ENCODE measurements around the gene TRIM59.

The TRIM59 gene

GRCh38 chr3:160446522-160447056 is 3.0 kb downstream of the TRIM59 start:
- Histone ChIP-seq H3K27ac (ENCODE audit: low read depth, low read length) (no peak overlapping the region), H3K4me1 (ENCODE audit: control insufficient read depth in 5 of 5, insufficient read depth in 5 of 5, low read length in 5 of 5) (peaks cover 0 to 16% (median 13%) of the 10 kb centered on the region in 5 donors), H3K36me3 (ENCODE audit: control insufficient read depth in 5 of 5, insufficient read depth in 5 of 5, low read length in 5 of 5) (no peaks in the 10 kb centered on the region), H3K4me3 (ENCODE audit: low read depth in 1 of 5, low read length in 5 of 5) (no peak overlapping the region), H3K27me3 (ENCODE audit: control insufficient read depth in 5 of 5, insufficient read depth in 4 of 5, low read length in 5 of 5) (peaks cover 6 to 19% (median 14%) of the 10 kb centered on the region in 5 donors), H3K9me3 (ENCODE audit: control insufficient read depth in 5 of 5, low read length in 5 of 5) (peaks cover 0 to 7% (median 0%) of the 10 kb centered on the region in 5 donors), H3K9ac (ENCODE audit: low read length in 5 of 5) (no peak overlapping the region)

DNA sequence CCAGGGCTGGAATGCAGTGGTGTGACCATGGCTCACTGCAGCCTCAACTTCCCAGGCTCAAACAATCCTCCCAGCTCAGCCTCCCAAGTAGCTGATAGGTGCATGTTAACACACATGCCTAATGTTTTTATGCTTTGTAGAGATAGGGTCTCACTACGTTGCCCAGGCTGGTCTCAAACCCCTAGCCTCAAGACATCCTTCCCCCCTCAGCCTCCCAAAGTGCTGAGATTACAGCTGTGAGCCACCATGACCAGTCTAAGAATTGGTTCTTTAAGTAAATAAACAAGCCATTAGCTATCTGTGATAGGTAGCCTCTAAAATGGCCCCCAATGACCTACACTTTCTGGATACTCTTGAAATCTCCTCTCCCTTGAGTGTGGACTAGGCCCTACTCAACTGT is 3.7 kb downstream of the TRIM59 start:
- H3K9ac ChIP-seq (ENCODE audit: low read length in 5 of 5): no peak overlapping the region
- peaks cover 0 to 16% (median 13%) of the 10 kb centered on the region in 5 donors for H3K4me1 ChIP-seq (ENCODE audit: control insufficient read depth in 5 of 5, insufficient read depth in 5 of 5, low read length in 5 of 5)
- peaks cover 6 to 19% (median 14%) of the 10 kb centered on the region in 5 donors for H3K27me3 ChIP-seq (ENCODE audit: control insufficient read depth in 5 of 5, insufficient read depth in 4 of 5, low read length in 5 of 5)
- H3K36me3 ChIP-seq (ENCODE audit: control insufficient read depth in 5 of 5, insufficient read depth in 5 of 5, low read length in 5 of 5): no peaks in the 10 kb centered on the region
- H3K4me3 ChIP-seq (ENCODE audit: low read depth in 1 of 5, low read length in 5 of 5): no peak overlapping the region
- H3K27ac ChIP-seq (ENCODE audit: low read depth, low read length): no peak overlapping the region
- peaks cover 0 to 7% (median 0%) of the 10 kb centered on the region in 5 donors for H3K9me3 ChIP-seq (ENCODE audit: control insufficient read depth in 5 of 5, low read length in 5 of 5)

- no peaks in the 10 kb centered on the region for H3K36me3 ChIP-seq (ENCODE audit: control insufficient read depth in 5 of 5, insufficient read depth in 5 of 5, low read length in 5 of 5)
- H3K9me3 ChIP-seq (ENCODE audit: control insufficient read depth in 5 of 5, low read length in 5 of 5): peaks cover 0 to 3% (median 0%) of the 10 kb centered on the region in 5 donors
- H3K27me3 ChIP-seq (ENCODE audit: control insufficient read depth in 5 of 5, insufficient read depth in 4 of 5, low read length in 5 of 5): peaks cover 1 to 7% (median 6%) of the 10 kb centered on the region in 5 donors
- H3K27ac ChIP-seq (ENCODE audit: low read depth, low read length): no peak overlapping the region
- H3K4me1 ChIP-seq (ENCODE audit: control insufficient read depth in 5 of 5, insufficient read depth in 5 of 5, low read length in 5 of 5): peaks cover 0 to 6% (median 4%) of the 10 kb centered on the region in 5 donors
- H3K4me3 ChIP-seq (ENCODE audit: low read depth in 1 of 5, low read length in 5 of 5): no peak overlapping the region
- H3K9ac ChIP-seq (ENCODE audit: low read length in 5 of 5): no peak overlapping the region
Observed at GRCh38 chr3:160444411-160444810, 5.2 kb downstream of the TRIM59 start.

DNA sequence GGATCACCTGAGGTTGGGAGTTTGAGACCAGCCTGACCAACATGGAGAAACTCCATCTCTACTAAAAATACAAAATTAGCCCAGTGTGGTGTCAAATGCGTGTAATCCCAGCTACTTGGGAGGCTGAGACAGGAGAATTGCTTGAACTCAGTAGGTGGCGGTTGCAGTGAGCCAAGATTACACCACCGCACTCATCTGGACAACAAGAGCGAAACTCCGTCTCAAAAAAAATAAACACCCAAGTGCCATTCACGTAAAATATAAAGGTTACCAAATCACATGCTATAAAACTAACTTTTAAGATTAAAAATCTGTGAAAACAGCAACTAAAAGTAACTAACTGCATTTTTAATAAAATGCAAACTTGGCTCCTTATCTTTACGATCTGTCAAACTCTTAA is 8.9 kb downstream of the TRIM59 start:
- Histone ChIP-seq H3K4me3 (ENCODE audit: low read depth in 1 of 5, low read length in 5 of 5) (no peak overlapping the region), H3K9ac (ENCODE audit: low read length in 5 of 5) (no peak overlapping the region), H3K36me3 (ENCODE audit: control insufficient read depth in 5 of 5, insufficient read depth in 5 of 5, low read length in 5 of 5) (no peaks in the 10 kb centered on the region), H3K27ac (ENCODE audit: low read depth, low read length) (no peak overlapping the region), H3K4me1 (ENCODE audit: control insufficient read depth in 5 of 5, insufficient read depth in 5 of 5, low read length in 5 of 5) (no peaks in the 10 kb centered on the region), H3K27me3 (ENCODE audit: control insufficient read depth in 5 of 5, insufficient read depth in 4 of 5, low read length in 5 of 5) (no peaks in the 10 kb centered on the region), H3K9me3 (ENCODE audit: control insufficient read depth in 5 of 5, low read length in 5 of 5) (no peaks in the 10 kb centered on the region)

GRCh38 chr3:160437083-160437455 is 12.5 kb downstream of the TRIM59 start:
- Histone ChIP-seq H3K4me3 (ENCODE audit: low read depth in 1 of 5, low read length in 5 of 5) (no peak overlapping the region), H3K27ac (ENCODE audit: low read depth, low read length) (no peak overlapping the region), H3K36me3 (ENCODE audit: control insufficient read depth in 5 of 5, insufficient read depth in 5 of 5, low read length in 5 of 5) (peaks cover 16 to 23% (median 20%) of the 10 kb centered on the region in 5 donors), H3K4me1 (ENCODE audit: control insufficient read depth in 5 of 5, insufficient read depth in 5 of 5, low read length in 5 of 5) (no peaks in the 10 kb centered on the region), H3K9me3 (ENCODE audit: control insufficient read depth in 5 of 5, low read length in 5 of 5) (no peaks in the 10 kb centered on the region), H3K9ac (ENCODE audit: low read length in 5 of 5) (no peak overlapping the region), H3K27me3 (ENCODE audit: control insufficient read depth in 5 of 5, insufficient read depth in 4 of 5, low read length in 5 of 5) (no peaks in the 10 kb centered on the region)

DNA sequence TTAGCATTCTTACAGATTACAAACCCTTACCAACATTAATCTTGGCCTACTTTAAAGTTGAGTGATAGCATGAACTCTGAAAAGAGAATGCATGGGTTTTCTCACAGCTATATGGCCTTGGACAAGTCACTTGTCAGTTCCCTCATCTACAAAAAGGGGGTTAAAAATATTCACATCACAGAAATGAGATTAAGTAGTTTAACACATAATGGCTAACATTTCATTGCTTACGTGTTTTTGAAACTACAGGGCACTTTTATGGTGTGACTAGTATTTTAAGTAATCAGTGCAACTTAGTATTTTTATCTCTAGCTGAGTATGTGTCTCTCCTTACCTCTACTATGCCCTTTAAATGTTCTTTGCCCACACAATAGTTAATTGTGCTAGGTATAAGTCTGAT is 13.8 kb downstream of the TRIM59 start:
- no peak overlapping the region for H3K4me3 ChIP-seq (ENCODE audit: low read depth in 1 of 5, low read length in 5 of 5)
- no peaks in the 10 kb centered on the region for H3K9me3 ChIP-seq (ENCODE audit: control insufficient read depth in 5 of 5, low read length in 5 of 5)
- H3K36me3 ChIP-seq (ENCODE audit: control insufficient read depth in 5 of 5, insufficient read depth in 5 of 5, low read length in 5 of 5): peaks cover 28 to 36% (median 29%) of the 10 kb centered on the region in 5 donors
- no peak overlapping the region for H3K27ac ChIP-seq (ENCODE audit: low read depth, low read length)
- H3K9ac ChIP-seq (ENCODE audit: low read length in 5 of 5): no peak overlapping the region
- no peaks in the 10 kb centered on the region for H3K4me1 ChIP-seq (ENCODE audit: control insufficient read depth in 5 of 5, insufficient read depth in 5 of 5, low read length in 5 of 5)
- no peaks in the 10 kb centered on the region for H3K27me3 ChIP-seq (ENCODE audit: control insufficient read depth in 5 of 5, insufficient read depth in 4 of 5, low read length in 5 of 5)

- H3K36me3 ChIP-seq (ENCODE audit: control insufficient read depth in 5 of 5, insufficient read depth in 5 of 5, low read length in 5 of 5): peaks cover 28 to 41% (median 34%) of the 10 kb centered on the region in 5 donors
Observed at GRCh38 chr3:160435095-160435494, 14.5 kb downstream of the TRIM59 start.

GRCh38 chr3:160434071-160434470 is 15.5 kb downstream of the TRIM59 start:
- peaks cover 33 to 44% (median 35%) of the 10 kb centered on the region in 5 donors for H3K36me3 ChIP-seq (ENCODE audit: control insufficient read depth in 5 of 5, insufficient read depth in 5 of 5, low read length in 5 of 5)
- H3K27ac ChIP-seq (ENCODE audit: low read depth, low read length): no peak overlapping the region

More at GRCh38 chr3:160435095-160435494, 14.5 kb downstream of the TRIM59 start:
- no peak overlapping the region for H3K9ac ChIP-seq (ENCODE audit: low read length in 5 of 5)
- no peaks in the 10 kb centered on the region for H3K9me3 ChIP-seq (ENCODE audit: control insufficient read depth in 5 of 5, low read length in 5 of 5)
- no peak overlapping the region for H3K4me3 ChIP-seq (ENCODE audit: low read depth in 1 of 5, low read length in 5 of 5)
- H3K27me3 ChIP-seq (ENCODE audit: control insufficient read depth in 5 of 5, insufficient read depth in 4 of 5, low read length in 5 of 5): no peaks in the 10 kb centered on the region
- H3K27ac ChIP-seq (ENCODE audit: low read depth, low read length): no peak overlapping the region
- no peaks in the 10 kb centered on the region for H3K4me1 ChIP-seq (ENCODE audit: control insufficient read depth in 5 of 5, insufficient read depth in 5 of 5, low read length in 5 of 5)

GRCh38 chr3:160427832-160428424 is 21.7 kb downstream of the TRIM59 start:
- Histone ChIP-seq H3K27ac (ENCODE audit: low read depth, low read length) (no peak overlapping the region), H3K27me3 (ENCODE audit: control insufficient read depth in 5 of 5, insufficient read depth in 4 of 5, low read length in 5 of 5) (no peaks in the 10 kb centered on the region), H3K4me1 (ENCODE audit: control insufficient read depth in 5 of 5, insufficient read depth in 5 of 5, low read length in 5 of 5) (no peaks in the 10 kb centered on the region), H3K4me3 (ENCODE audit: low read depth in 1 of 5, low read length in 5 of 5) (no peak overlapping the region), H3K36me3 (ENCODE audit: control insufficient read depth in 5 of 5, insufficient read depth in 5 of 5, low read length in 5 of 5) (peaks cover 50 to 72% (median 64%) of the 10 kb centered on the region in 5 donors), H3K9me3 (ENCODE audit: control insufficient read depth in 5 of 5, low read length in 5 of 5) (no peaks in the 10 kb centered on the region), H3K9ac (ENCODE audit: low read length in 5 of 5) (no peak overlapping the region)

More at GRCh38 chr3:160434071-160434470, 15.5 kb downstream of the TRIM59 start:
- Histone ChIP-seq H3K9me3 (ENCODE audit: control insufficient read depth in 5 of 5, low read length in 5 of 5) (no peaks in the 10 kb centered on the region), H3K4me3 (ENCODE audit: low read depth in 1 of 5, low read length in 5 of 5) (no peak overlapping the region), H3K4me1 (ENCODE audit: control insufficient read depth in 5 of 5, insufficient read depth in 5 of 5, low read length in 5 of 5) (no peaks in the 10 kb centered on the region), H3K27me3 (ENCODE audit: control insufficient read depth in 5 of 5, insufficient read depth in 4 of 5, low read length in 5 of 5) (no peaks in the 10 kb centered on the region), H3K9ac (ENCODE audit: low read length in 5 of 5) (no peak overlapping the region)

DNA sequence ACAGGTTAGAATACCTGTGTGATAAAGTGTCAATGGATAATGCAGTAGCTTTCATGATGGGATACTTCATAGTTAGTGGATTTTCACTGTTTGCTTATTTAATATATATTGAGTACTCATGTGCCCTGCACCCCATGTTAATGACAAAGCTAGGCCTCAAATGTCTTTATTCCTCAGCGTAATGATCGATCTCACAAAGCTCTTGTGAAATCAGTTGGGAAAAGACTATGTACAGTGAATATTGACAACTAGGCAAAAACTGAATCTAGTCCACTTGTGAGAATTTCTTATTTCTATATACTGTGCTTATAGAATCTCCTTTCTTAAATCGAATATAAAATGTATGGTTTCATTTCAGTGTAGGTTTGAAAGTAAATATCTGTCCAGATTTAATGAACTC is 32.3 kb downstream of the TRIM59 start:
- H3K27ac ChIP-seq (ENCODE audit: low read depth, low read length): no peak overlapping the region
- H3K4me3 ChIP-seq (ENCODE audit: low read depth in 1 of 5, low read length in 5 of 5): no peak overlapping the region
- H3K36me3 ChIP-seq (ENCODE audit: control insufficient read depth in 5 of 5, insufficient read depth in 5 of 5, low read length in 5 of 5): peaks cover 25 to 49% (median 30%) of the 10 kb centered on the region in 5 donors
- H3K9me3 ChIP-seq (ENCODE audit: control insufficient read depth in 5 of 5, low read length in 5 of 5): no peaks in the 10 kb centered on the region
- no peak overlapping the region for H3K9ac ChIP-seq (ENCODE audit: low read length in 5 of 5)
- no peaks in the 10 kb centered on the region for H3K27me3 ChIP-seq (ENCODE audit: control insufficient read depth in 5 of 5, insufficient read depth in 4 of 5, low read length in 5 of 5)
- no peaks in the 10 kb centered on the region for H3K4me1 ChIP-seq (ENCODE audit: control insufficient read depth in 5 of 5, insufficient read depth in 5 of 5, low read length in 5 of 5)

Measured in subcutaneous abdominal adipose tissue (tissue), 5 donors.